Effector memory CD4-positive, alpha-beta T cell (primary cell): Measurements from ENCODE around the gene ZBTB6.
A peak's percentile ranks its signal among the peaks of the same experiment; 100 is the strongest.

ENCODE experiments used
- DNase-seq, 3 donors: peaks; one replicate each; pipeline ENCODE4 v3.0.0-alpha.2; 2020
- H3K27ac ChIP-seq: 2 replicates; pipeline ENCODE4 v1.7.0; 2013; ENCODE audit warnings: mild to moderate bottlenecking, low read length, moderate library complexity; ENCODE audit not compliant: insufficient read depth, poor library complexity, severe bottlenecking
- H3K27me3 ChIP-seq: replicated peaks from 2 replicates; pipeline ENCODE4 v1.7.0; 2013; ENCODE audit warnings: mild to moderate bottlenecking, low read length; ENCODE audit not compliant: insufficient read depth, control insufficient read depth, poor library complexity, severe bottlenecking
- H3K36me3 ChIP-seq: 2 replicates; pipeline ENCODE4 v1.7.0; 2013; ENCODE audit warnings: mild to moderate bottlenecking, low read length, moderate library complexity; ENCODE audit not compliant: control insufficient read depth, insufficient read depth
- H3K4me1 ChIP-seq: 2 replicates; pipeline ENCODE4 v1.7.0; 2013; ENCODE audit warnings: low read length, mild to moderate bottlenecking; ENCODE audit not compliant: control insufficient read depth, insufficient read depth, poor library complexity, severe bottlenecking
- H3K4me3 ChIP-seq: 2 replicates; pipeline ENCODE4 v1.7.0; 2013; ENCODE audit warnings: low read length, low read depth, mild to moderate bottlenecking; ENCODE audit not compliant: insufficient read depth, poor library complexity, severe bottlenecking
- H3K9me3 ChIP-seq: 2 replicates; pipeline ENCODE4 v1.7.0; 2013; ENCODE audit warnings: mild to moderate bottlenecking, low read length, moderate library complexity; ENCODE audit not compliant: control insufficient read depth
- total RNA-seq, 3 donors: gene quantifications; one replicate each; lab custom pipeline; 2026; lab: John Stamatoyannopoulos, UW

ZBTB6 gene
- total RNA-seq, result 10.4 to 11.0 (median 10.9) reads per million in 3 donors

GRCh38 chr9:122912964-122913673 is at the start of gene ZBTB6:
Gene ZBTB6 (minus strand): TSS chr9:122913323. CDS start chr9:122912072, 1,251 bp downstream.
- H3K9me3 ChIP-seq, result no peaks in the 10 kb centered on the region
- no peaks in the 10 kb centered on the region for H3K4me1 ChIP-seq
- peak within 1 kb of the TSS; percentile 91 for H3K27ac ChIP-seq
- peak; percentile 48 to 69 (median 58) for DNase-seq
- no peaks in the 10 kb centered on the region for H3K27me3 ChIP-seq
- H3K36me3 ChIP-seq, result peaks cover 19% of the 10 kb centered on the region
- peak within 1 kb of the TSS; percentile 81 for H3K4me3 ChIP-seq

DNA sequence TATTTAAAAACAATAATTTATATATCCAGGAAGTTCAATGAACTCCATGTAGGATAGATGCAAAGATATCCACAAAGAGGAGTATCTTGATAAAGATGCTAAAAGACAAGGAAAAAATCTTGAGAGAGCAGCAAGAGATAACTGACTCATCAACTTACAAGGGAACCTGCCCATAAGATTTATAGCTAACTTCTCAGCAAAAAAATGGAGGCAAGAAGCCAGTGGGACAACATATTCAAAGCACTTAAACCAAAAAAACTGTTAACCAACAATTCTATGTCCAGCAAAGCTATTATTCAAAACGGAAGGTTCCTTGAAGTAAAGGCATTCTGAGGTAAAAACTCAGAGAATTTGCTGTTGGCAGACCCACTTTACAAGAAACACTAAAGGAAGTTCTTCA is 48.0 kb upstream of the ZBTB6 start:
- no peaks in the 10 kb centered on the region for H3K27me3 ChIP-seq
- no peak overlapping the region for H3K27ac ChIP-seq
- no peaks in the 10 kb centered on the region for H3K4me1 ChIP-seq
- DNase-seq, result no peak
- no peaks in the 10 kb centered on the region for H3K9me3 ChIP-seq
- H3K4me3 ChIP-seq, result no peak overlapping the region
- H3K36me3 ChIP-seq, result peaks cover 13% of the 10 kb centered on the region

DNA sequence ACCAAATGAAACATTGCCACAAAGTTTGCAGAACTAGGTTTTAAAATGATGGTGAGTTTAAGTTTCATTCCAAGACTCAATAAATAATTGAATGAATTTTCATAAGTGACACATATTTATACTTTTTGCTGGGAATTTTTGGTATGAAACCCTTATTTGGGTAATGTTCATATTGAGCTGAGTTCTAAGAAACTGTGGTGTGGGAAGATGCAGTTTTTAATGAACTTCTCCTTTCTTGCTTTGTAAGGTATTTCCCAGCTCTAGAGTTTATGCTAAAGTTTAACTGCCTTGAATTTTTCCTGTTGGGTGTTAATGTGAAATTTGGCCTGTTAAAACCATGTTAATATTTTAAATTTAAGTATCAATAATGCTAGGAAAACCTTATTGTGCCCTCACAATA is 42.8 kb upstream of the ZBTB6 start:
- H3K4me3 ChIP-seq, result no peak overlapping the region
- DNase-seq, result no peak
- no peak overlapping the region for H3K27ac ChIP-seq
- H3K27me3 ChIP-seq, result no peaks in the 10 kb centered on the region
- H3K36me3 ChIP-seq, result peaks cover 13% of the 10 kb centered on the region
- no peaks in the 10 kb centered on the region for H3K9me3 ChIP-seq
- H3K4me1 ChIP-seq, result no peaks in the 10 kb centered on the region

DNA sequence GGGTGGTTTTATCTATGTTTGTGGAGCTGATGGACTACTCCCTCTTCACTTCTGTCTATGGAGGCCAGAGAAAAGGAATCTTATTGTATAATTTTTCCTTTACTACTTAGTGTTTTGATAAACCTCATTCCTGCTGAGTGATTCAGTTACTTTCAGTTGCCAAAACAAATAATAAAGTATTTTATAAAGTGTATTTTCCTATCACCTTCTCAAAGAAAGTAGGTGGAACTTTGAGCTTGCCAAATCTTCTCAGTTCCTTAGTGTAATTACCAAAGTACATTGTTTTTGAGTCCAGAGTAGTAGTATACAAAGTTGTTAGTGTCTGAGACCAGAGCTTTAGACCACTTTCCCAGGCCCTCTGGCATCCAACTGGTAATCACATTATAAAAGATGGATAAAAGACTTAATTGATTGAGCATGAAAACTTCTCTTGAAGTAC is 41.1 kb upstream of the ZBTB6 start:
- no peak for DNase-seq
- H3K4me1 ChIP-seq, result no peaks in the 10 kb centered on the region
- no peak overlapping the region for H3K27ac ChIP-seq
- no peaks in the 10 kb centered on the region for H3K9me3 ChIP-seq
- H3K4me3 ChIP-seq, result no peak overlapping the region
- H3K36me3 ChIP-seq, result peaks cover 5% of the 10 kb centered on the region
- no peaks in the 10 kb centered on the region for H3K27me3 ChIP-seq

GRCh38 chr9:122951056-122951455 is 37.9 kb upstream of the ZBTB6 start:
- no peak for DNase-seq
- Histone ChIP-seq H3K4me3 (no peak overlapping the region), H3K4me1 (no peaks in the 10 kb centered on the region), H3K27ac (no peak overlapping the region), H3K27me3 (no peaks in the 10 kb centered on the region), H3K9me3 (no peaks in the 10 kb centered on the region), H3K36me3 (no peaks in the 10 kb centered on the region)

- H3K4me1 ChIP-seq, result no peaks in the 10 kb centered on the region
- no peak overlapping the region for H3K4me3 ChIP-seq
- no peaks in the 10 kb centered on the region for H3K9me3 ChIP-seq
- H3K27ac ChIP-seq, result no peak overlapping the region
- no peak for DNase-seq
- H3K36me3 ChIP-seq, result no peaks in the 10 kb centered on the region
- no peaks in the 10 kb centered on the region for H3K27me3 ChIP-seq
These were observed 37.1 kb upstream of the ZBTB6 start for GRCh38 chr9:122950263-122950662.

DNA sequence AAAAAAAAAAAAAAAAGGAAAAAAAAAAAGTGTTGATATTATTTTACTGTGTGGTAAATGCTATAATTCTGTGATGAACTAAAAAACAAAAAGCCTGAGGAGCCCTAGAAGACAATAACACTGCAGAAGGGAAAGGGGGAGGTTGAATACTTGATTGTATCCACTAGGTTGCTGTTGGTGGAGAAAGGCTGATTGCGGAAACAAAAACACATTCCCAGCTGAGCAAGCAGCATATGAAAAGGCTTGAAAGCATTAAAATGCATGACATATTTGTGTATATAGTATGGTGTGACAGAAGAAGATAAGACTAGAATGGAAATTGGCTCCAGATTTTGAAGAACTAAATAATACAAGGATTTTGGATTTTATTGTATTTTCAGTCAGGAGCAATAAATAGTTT is 36.6 kb upstream of the ZBTB6 start:
- Histone ChIP-seq H3K27me3 (no peaks in the 10 kb centered on the region), H3K4me1 (no peaks in the 10 kb centered on the region), H3K27ac (no peak overlapping the region), H3K9me3 (no peaks in the 10 kb centered on the region), H3K36me3 (no peaks in the 10 kb centered on the region), H3K4me3 (no peak overlapping the region)
- no peak for DNase-seq

DNA sequence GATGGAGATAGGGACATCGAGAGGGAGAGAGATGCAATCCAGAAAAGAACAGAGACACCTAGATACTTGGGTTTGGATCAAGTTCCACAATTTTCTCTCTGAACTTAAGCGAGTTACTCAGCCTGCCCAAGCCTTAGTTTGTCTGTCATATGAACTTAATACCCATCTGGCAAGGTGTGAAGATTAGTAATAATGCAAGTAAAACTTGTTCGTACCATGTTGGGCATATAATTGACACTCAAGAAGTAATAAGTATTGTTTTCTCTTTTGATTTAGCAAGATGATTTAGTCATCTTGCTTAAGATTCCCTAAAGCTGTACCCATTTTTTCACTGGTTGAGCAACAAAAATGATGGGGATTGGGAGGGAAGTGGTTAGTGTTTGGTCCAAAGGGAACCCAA is 35.2 kb upstream of the ZBTB6 start:
- DNase-seq, result no peak
- H3K4me3 ChIP-seq, result no peak overlapping the region
- H3K4me1 ChIP-seq, result no peaks in the 10 kb centered on the region
- H3K27me3 ChIP-seq, result no peaks in the 10 kb centered on the region
- H3K36me3 ChIP-seq, result peaks cover 5% of the 10 kb centered on the region
- H3K9me3 ChIP-seq, result no peaks in the 10 kb centered on the region
- no peak overlapping the region for H3K27ac ChIP-seq

- Histone ChIP-seq H3K4me1 (peaks cover 7% of the 10 kb centered on the region), H3K27me3 (no peaks in the 10 kb centered on the region), H3K9me3 (no peaks in the 10 kb centered on the region), H3K27ac (no peak overlapping the region), H3K36me3 (peaks cover 5% of the 10 kb centered on the region), H3K4me3 (no peak overlapping the region)
- DNase-seq, result no peak
These were observed 33.4 kb upstream of the ZBTB6 start for GRCh38 chr9:122946461-122947005.
